LNCaP clone FGC (cell line): ENCODE results near the gene SMIM45.

Experiments used
- DNase-seq: peaks from one replicate; pipeline ENCODE4 v3.0.0-alpha.2; 2011; ENCODE audit warnings: low read depth
- H3K4me3 ChIP-seq: 2 replicates; pipeline ENCODE4 v1.5.1; 2011; ENCODE audit warnings: mild to moderate bottlenecking, low read depth, low read length, control low read depth
- CTCF ChIP-seq: IDR thresholded peaks from 2 replicates; pipeline ENCODE4 v1.5.1; 2012; ENCODE audit warnings: mild to moderate bottlenecking; ENCODE audit not compliant: control insufficient read depth, insufficient read depth; ENCODE audit errors: extremely low read depth

Gene SMIM45

GRCh38 chr22:41975299-41976069, 23.5 kb downstream of the SMIM45 start:
- H3K4me3 ChIP-seq, result peak overlapping the region; percentile 66
- TF ChIP-seq CTCF, result no peak
- no peak for DNase-seq

GRCh38 chr22:41976070-41976901, 24.3 kb downstream of the SMIM45 start:
- TF ChIP-seq CTCF, result no peak
- peak overlapping the region; percentile 66 for H3K4me3 ChIP-seq
- DNase-seq, result no peak

- no peak for DNase-seq
- TF ChIP-seq CTCF, result no peak
- peak overlapping the region; percentile 66 for H3K4me3 ChIP-seq
Observed at GRCh38 chr22:41976961-41977566, 25.1 kb downstream of the SMIM45 start.

- DNase-seq, result no peak
- H3K4me3 ChIP-seq, result no peak overlapping the region
- no peak for TF ChIP-seq CTCF
Observed at GRCh38 chr22:41978732-41979131, 26.8 kb downstream of the SMIM45 start.

- H3K4me3 ChIP-seq, result no peak overlapping the region
- TF ChIP-seq CTCF, result no peak
- no peak for DNase-seq
Observed at GRCh38 chr22:41979423-41980250, 27.7 kb downstream of the SMIM45 start.

GRCh38 chr22:41982865-41983264, 30.9 kb downstream of the SMIM45 start:
- no peak for DNase-seq
- no peak overlapping the region for H3K4me3 ChIP-seq
- no peak for TF ChIP-seq CTCF
